ENCODE measurements around the gene TNS3. TPM values are rescaled to one million over a fixed set of nuclear protein-coding genes. Genes with fewer than 3 reads are reported as not detected.

The TNS3 gene
- total RNA-seq, 1 experiment from 2014 or later: 9.5 TPM

DNA sequence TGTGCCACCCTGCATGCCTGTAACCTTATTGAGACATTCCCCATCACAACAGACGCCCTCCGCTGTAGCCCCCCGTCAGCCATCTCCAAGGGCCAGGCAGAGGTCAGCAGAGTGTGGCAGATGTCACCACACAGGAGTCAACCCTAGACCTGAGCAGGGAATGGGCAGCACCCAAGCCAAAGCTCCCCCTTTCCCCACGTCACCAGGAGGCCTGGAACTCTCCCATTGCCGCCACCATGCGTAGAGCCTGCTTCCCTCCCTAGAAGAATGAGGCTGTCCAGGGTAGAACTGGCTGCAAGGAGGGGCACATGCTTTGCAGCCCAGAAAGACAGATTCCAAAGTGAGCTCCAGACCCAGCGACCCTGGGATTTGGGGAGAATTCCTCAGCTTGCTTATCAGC is 342.9 kb downstream of the TNS3 start:
- no peak overlapping the region for H2BK12ac ChIP-seq (ENCODE audit: insufficient read length, low read depth, low read length)
- WGBS (ENCODE audit: extremely low coverage, insufficient read length, low lambda C conversion rate): no CpG with 5 or more reads among the region's 7 CpGs
- Mint-ChIP-seq H3K27ac (no peak overlapping the region), H3K27me3 (ENCODE audit: low read depth) (peaks cover 2% of the 10 kb centered on the region; the same call in 1 of the 2 replicates), H3K36me3 (ENCODE audit: insufficient read depth in 1 of 3, low read depth in 3 of 3) (no peaks in the 10 kb centered on the region; a peak in 1 of 7 replicates), H3K9me3 (no peaks in the 10 kb centered on the region; a peak in 1 of 5 replicates), H3K4me3 (no peak overlapping the region), H3K4me1 (0 out of 4 replicates have a peak, but pooled peaks cover 0 to 1% of the 10 kb centered on the region in 2 experiments)
- H3K4me2 ChIP-seq (ENCODE audit: insufficient read depth, insufficient read length, low read length): no peak overlapping the region
- H2BK120ac ChIP-seq (ENCODE audit: low read depth, low read length, poor library complexity, severe bottlenecking): no peak overlapping the region
- no peak overlapping the region for H2BK15ac ChIP-seq (ENCODE audit: low read depth, low read length)
- no peak overlapping the region for H2AFZ ChIP-seq (ENCODE audit: low read length)
- H4K91ac ChIP-seq (ENCODE audit: insufficient read length, low read depth, low read length): no peak overlapping the region
- no peak overlapping the region for H4K5ac ChIP-seq (ENCODE audit: insufficient read length, low read depth, low read length)
- no peak overlapping the region for H3K18ac ChIP-seq (ENCODE audit: insufficient read length, low read depth, low read length)
- H3K23me2 ChIP-seq (ENCODE audit: insufficient read length, low read depth, low read length, poor library complexity, severe bottlenecking): no peaks in the 10 kb centered on the region
- H3K27ac ChIP-seq (ENCODE audit: insufficient read length, low read depth, low read length): no peak overlapping the region
- H2BK20ac ChIP-seq (ENCODE audit: low read depth, low read length, poor library complexity, severe bottlenecking): no peak overlapping the region
- H3K9ac ChIP-seq (ENCODE audit: extremely low read depth, insufficient read length, low read length): no peak overlapping the region
- H3K79me1 ChIP-seq (ENCODE audit: insufficient read depth, low read depth, low read length, poor library complexity, severe bottlenecking): no peaks in the 10 kb centered on the region
- TF ChIP-seq, protein P1, sequence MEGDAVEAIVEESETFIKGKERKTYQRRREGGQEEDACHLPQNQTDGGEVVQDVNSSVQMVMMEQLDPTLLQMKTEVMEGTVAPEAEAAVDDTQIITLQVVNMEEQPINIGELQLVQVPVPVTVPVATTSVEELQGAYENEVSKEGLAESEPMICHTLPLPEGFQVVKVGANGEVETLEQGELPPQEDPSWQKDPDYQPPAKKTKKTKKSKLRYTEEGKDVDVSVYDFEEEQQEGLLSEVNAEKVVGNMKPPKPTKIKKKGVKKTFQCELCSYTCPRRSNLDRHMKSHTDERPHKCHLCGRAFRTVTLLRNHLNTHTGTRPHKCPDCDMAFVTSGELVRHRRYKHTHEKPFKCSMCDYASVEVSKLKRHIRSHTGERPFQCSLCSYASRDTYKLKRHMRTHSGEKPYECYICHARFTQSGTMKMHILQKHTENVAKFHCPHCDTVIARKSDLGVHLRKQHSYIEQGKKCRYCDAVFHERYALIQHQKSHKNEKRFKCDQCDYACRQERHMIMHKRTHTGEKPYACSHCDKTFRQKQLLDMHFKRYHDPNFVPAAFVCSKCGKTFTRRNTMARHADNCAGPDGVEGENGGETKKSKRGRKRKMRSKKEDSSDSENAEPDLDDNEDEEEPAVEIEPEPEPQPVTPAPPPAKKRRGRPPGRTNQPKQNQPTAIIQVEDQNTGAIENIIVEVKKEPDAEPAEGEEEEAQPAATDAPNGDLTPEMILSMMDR (conservative IDR thresholded peaks at IDR 0.05): no peak
- H2AK5ac ChIP-seq (ENCODE audit: insufficient read length, low read length): no peak overlapping the region
- no peak overlapping the region for H3K23ac ChIP-seq (ENCODE audit: insufficient read length, low read depth, low read length)
- H3K9me3 ChIP-seq (ENCODE audit: control insufficient read depth, low read depth, low read length): no peaks in the 10 kb centered on the region
- no peak for DNase-seq
- H2BK5ac ChIP-seq (ENCODE audit: insufficient read length, low read length): no peak overlapping the region
- no peak overlapping the region for H3K14ac ChIP-seq (ENCODE audit: insufficient read depth, low read length)
- no peaks in the 10 kb centered on the region for H3K79me2 ChIP-seq (ENCODE audit: insufficient read depth, low read length)
- H3K4ac ChIP-seq (ENCODE audit: low read depth, low read length): no peak overlapping the region
- no peaks in the 10 kb centered on the region for H3K27me3 ChIP-seq (ENCODE audit: insufficient read depth, low read length)
- no peak overlapping the region for H3T11ph ChIP-seq (ENCODE audit: low read length)
- H3K4me1 ChIP-seq (ENCODE audit: insufficient read depth, low read length): no peaks in the 10 kb centered on the region
- no peak overlapping the region for H3K56ac ChIP-seq (ENCODE audit: insufficient read length, low read depth, low read length)
- H4K8ac ChIP-seq (replicated peaks; ENCODE audit: insufficient read length, low read depth, low read length): no peak overlapping the region
- H4K20me1 ChIP-seq (ENCODE audit: control insufficient read depth, insufficient read depth, insufficient read length): no peaks in the 10 kb centered on the region
